SK-N-MC (cell line): ENCODE data around the gene PITRM1.
"Not testable (repeated sequence)": the region's sequence is repeated elsewhere in the genome, so short reads cannot be mapped to it uniquely, and the experiment has no call there.

ENCODE experiments used
- EZH2 ChIP-seq: fragments of 200-600 bp; sonication (generic); IDR thresholded peaks from one replicate; pipeline ENCODE4 v1.6.1; 2017; ENCODE audit warnings: antibody characterized with exemption
- POLR2AphosphoS5 ChIP-seq: IDR thresholded peaks from 2 replicates; pipeline ENCODE4 v1.6.1; 2012; ENCODE audit warnings: mild to moderate bottlenecking, low read depth, low read length, borderline replicate concordance

DNA sequence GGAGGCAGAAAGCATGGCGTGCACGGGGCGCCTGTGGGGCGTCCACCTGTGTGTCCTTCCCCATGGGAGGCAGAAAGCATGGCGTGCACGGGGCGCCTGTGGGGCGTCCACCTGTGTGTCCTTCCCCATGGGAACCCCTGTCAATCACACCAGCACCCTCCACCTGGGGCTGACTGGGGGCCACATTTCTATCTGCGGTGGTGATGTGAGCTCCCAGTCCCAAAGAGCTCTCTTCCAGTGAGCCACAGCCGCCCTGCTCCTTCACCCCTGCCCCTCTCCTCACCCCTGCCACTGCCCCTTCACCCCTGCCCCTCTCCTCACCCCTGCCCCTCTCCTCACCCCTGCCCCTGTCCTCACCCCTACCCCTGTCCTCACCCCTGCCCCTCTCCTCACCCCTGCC is 66.3 kb downstream of the PITRM1 start:
- TF ChIP-seq EZH2, POLR2AphosphoS5: not testable (repeated sequence)
